K562 (cell line): Measurements from ENCODE around the gene PLAAT4. TPM values are rescaled to one million over a fixed set of nuclear protein-coding genes. Genes with fewer than 3 reads are reported as not detected.

Experiments
- ATAC-seq: fragments of 200-7000 bp; cut with Tn5 transposase; 3 replicates; pipeline ENCODE4 v1.9.1; 2020; ENCODE audit warnings: moderate library complexity
- BruUV-seq: library from RNA; stranded (reverse); fragments of 400-500 nt; replicated peaks from 2 replicates; lab custom pipeline; 2021; lab: Mats Ljungman, UMichigan
- CTCF ChIA-PET: fragments of 300-600 bp; formaldehyde crosslinking; extraction: SDS; loops from one replicate; lab custom pipeline; 2021; ENCODE audit warnings: low intra/inter-chr PET ratio; lab: Yijun Ruan, JAX
- POLR2A ChIA-PET: fragments of 300-600, 350-650 bp; sonication (Branson Sonifier 250); formaldehyde crosslinking; extraction: SDS; loops from one replicate; lab custom pipeline; 2021; ENCODE audit warnings: antibody characterized with exemption, inconsistent platforms; lab: Yijun Ruan, JAX
- DNase-seq, 4 experiments: peaks; one replicate each; pipeline versions ENCODE4 v3.0.0 to v3.0.0-alpha.2; 2011 to 2018; ENCODE audit warnings: low spot score in 3 of 4, mixed read lengths in 3 of 4; ENCODE audit errors: extremely low read depth in 1 of 4
- FAIRE-seq: peaks from 2 replicates; lab custom pipeline; 2011; peaks lifted over from hg19 to GRCh38; lab: Jason Lieb, UNC
- H2AFZ ChIP-seq: 2 replicates; pipeline ENCODE4 v1.6.0; 2011; ENCODE audit warnings: low read depth, low read length, control low read depth, inconsistent platforms
- H3K27ac ChIP-seq: fragments of 200-600 bp; 3 replicates; pipeline ENCODE4 v1.8.0; 2011; ENCODE audit warnings: low read depth, mild to moderate bottlenecking, control low read depth, inconsistent platforms, low read length, moderate library complexity, mixed read lengths; ENCODE audit errors: extremely low read depth
- H3K27me3 ChIP-seq, 2 experiments: fragments of 300-600 bp in 1 of 2; 2 replicates in 1 of 2; 3 replicates in 1 of 2; pipeline versions ENCODE4 v1.6.0 to v1.8.0; 2011; ENCODE audit warnings: inconsistent platforms in 2 of 2, low read length in 2 of 2, mild to moderate bottlenecking in 1 of 2, mixed read lengths in 1 of 2, moderate library complexity in 1 of 2; ENCODE audit not compliant: control insufficient read depth in 2 of 2, insufficient read depth in 2 of 2
- H3K36me3 ChIP-seq: fragments of 300-600 bp; 3 replicates; pipeline ENCODE4 v1.8.0; 2011; ENCODE audit warnings: mild to moderate bottlenecking, low read length, inconsistent platforms; ENCODE audit not compliant: control insufficient read depth, insufficient read depth
- H3K4me1 ChIP-seq, 2 experiments: fragments of 200-600 bp in 1 of 2; replicated peaks in 1 of 2; 2 replicates in 1 of 2; 3 replicates in 1 of 2; pipeline versions ENCODE4 v1.5.1 to v1.8.0; 2011; ENCODE audit warnings: inconsistent platforms in 2 of 2, low read length in 2 of 2, mild to moderate bottlenecking in 1 of 2, mixed read lengths in 1 of 2, moderate library complexity in 1 of 2; ENCODE audit not compliant: control insufficient read depth in 2 of 2, insufficient read depth in 2 of 2
- H3K4me2 ChIP-seq: 2 replicates; pipeline ENCODE4 v1.6.1; 2011; ENCODE audit warnings: low read length, control low read depth, inconsistent platforms, mixed read lengths; ENCODE audit not compliant: insufficient read depth
- H3K4me3 ChIP-seq: fragments of 200-600 bp; sonication (generic), shearing (Covaris generic); 2 replicates; pipeline ENCODE4 v1.5.1; 2016; ENCODE audit warnings: control low read depth, inconsistent platforms
- H3K79me2 ChIP-seq: fragments of 200-600 bp; 3 replicates; pipeline ENCODE4 v1.8.0; 2011; ENCODE audit warnings: low read length, inconsistent platforms; ENCODE audit not compliant: control insufficient read depth, insufficient read depth
- H3K9ac ChIP-seq, 2 experiments: 2 replicates each; pipeline versions ENCODE4 v1.6.0 to v1.6.1; 2011; ENCODE audit warnings: low read depth in 2 of 2, low read length in 2 of 2, control low read depth in 1 of 2, inconsistent platforms in 1 of 2, mild to moderate bottlenecking in 1 of 2, mixed read lengths in 1 of 2; ENCODE audit not compliant: insufficient read depth in 1 of 2
- H3K9me1 ChIP-seq: one replicate; pipeline ENCODE4 v1.6.0; 2011; ENCODE audit warnings: inconsistent platforms, mild to moderate bottlenecking, low read length, moderate library complexity; ENCODE audit not compliant: control insufficient read depth, insufficient read depth
- H3K9me3 ChIP-seq: replicated peaks from 2 replicates; pipeline ENCODE4 v1.5.1; 2011; ENCODE audit warnings: low read depth, low read length, inconsistent platforms; ENCODE audit not compliant: control insufficient read depth, insufficient read depth
- H4K20me1 ChIP-seq: replicated peaks from 2 replicates; pipeline ENCODE4 v1.6.1; 2011; ENCODE audit warnings: low read length, inconsistent platforms, mixed read lengths; ENCODE audit not compliant: control insufficient read depth, insufficient read depth
- FOXA3 ChIP-seq, 2 experiments: fragments of 450-650 bp in 1 of 2; sonication (generic) in 1 of 2; formaldehyde crosslinking; IDR thresholded peaks in 1 of 2; conservative IDR thresholded peaks in 1 of 2; 2 replicates each; pipeline versions ENCODE4 v1.4.0 to v1.8.0; 2020 to 2022; ENCODE audit warnings: mild to moderate bottlenecking in 2 of 2, missing genetic modification reagents in 1 of 2
- SPI1 ChIP-seq: IDR thresholded peaks from 2 replicates; pipeline ENCODE4 v1.6.1; 2011; ENCODE audit warnings: low read depth, low read length, control low read depth, borderline replicate concordance
- ZNF140 ChIP-seq: fragments of 250-450 bp; sonication (Bioruptor Pico); IDR thresholded peaks from 2 replicates; pipeline ENCODE4 v1.8.0; 2021; ENCODE audit warnings: moderate library complexity, mild to moderate bottlenecking, inconsistent platforms
- WGBS: fragments of 100-300 bp; shearing (Covaris generic); methylation state at CpG from one replicate; pipeline ENCODE4 v1.1.6; 2016; ENCODE audit warnings: low coverage, mixed read lengths; ENCODE audit not compliant: insufficient coverage; ENCODE audit errors: missing lambda C conversion rate; 5-methylcytosine and 5-hydroxymethylcytosine counted together
- in situ Hi-C: fragments of 300-500 bp; cut with MboI; formaldehyde crosslinking; loops from 4 replicates; pipeline ENCODE4 v1.15.0; 2018; ENCODE audit warnings: inconsistent platforms, mixed read lengths
- intact Hi-C: fragments of 100-400 bp; cut with micrococcal nuclease; formaldehyde crosslinking; loops from 2 replicates; pipeline ENCODE4 v1.14.2; 2022
- polyA plus RNA-seq, 8 experiments: library from polyadenylated mRNA; depleted of rRNA in 4 of 8; stranded (reverse) in 5 of 8; unstranded in 3 of 8; fragments of >200 nt; fragmentation: Nextera tagmentation in 2 of 8; fragmentation: Illumina TruSeq in 1 of 8; extraction: Ambion mirVana in 2 of 8; extraction: Trizol in 1 of 8; gene quantifications; 2 replicates each; pipeline versions ENCODE4 v1.2.1 to v1.2.3, GENCODE V29; 2011 to 2014; ENCODE audit warnings: inconsistent platforms in 1 of 8, missing spikeins in 1 of 8
- total RNA-seq, 7 experiments: library from RNA; depleted of rRNA in 6 of 7; stranded (reverse); fragments of >200 nt in 6 of 7; fragmentation: Illumina TruSeq in 2 of 7; extraction: Trizol in 2 of 7; gene quantifications; 2 replicates each; pipeline versions ENCODE4 v1.2.1 to v1.2.3, GENCODE V29; 2011 to 2021; ENCODE audit warnings: low replicate concordance in 1 of 7

PLAAT4 gene
- total and polyA plus RNA-seq, 9 of the 15 experiments (the other 6 are each of a cell fraction or from before 2014, with no cell fraction given) = 0.54 to 3.0 (median 1.3) TPM; not detected in 1

GRCh38 chr11:63558459-63559157, 22.0 kb downstream of the PLAAT4 start:
- Histone ChIP-seq H2AFZ (no peak overlapping the region), H3K36me3 (no peaks in the 10 kb centered on the region), H4K20me1 (no peaks in the 10 kb centered on the region), H3K4me3 (no peak overlapping the region), H3K9me1 (no peaks in the 10 kb centered on the region), H3K4me2 (no peak overlapping the region), H3K27me3 (no peaks in the 10 kb centered on the region), H3K4me1 (peaks cover 0 to 17% of the 10 kb centered on the region in 2 experiments; a peak in 4 of 5 replicates), H3K27ac (no peak overlapping the region), H3K79me2 (no peaks in the 10 kb centered on the region), H3K9ac (peak overlapping the region in 1 of 2 experiments; percentile 3; a peak in 1 of 4 replicates), H3K9me3 (no peaks in the 10 kb centered on the region)
- intact Hi-C loops = no loop called here
- no peak for ATAC-seq
- in situ Hi-C loops = no loop called here
- ChIA-PET CTCF (no interaction called here), POLR2A (interaction anchor here (0.8 kb wide), 1 partner anchor 9 kb away, joined by 3 read pairs; no protein-coding TSS in a partner anchor)
- TF ChIP-seq ZNF140 (CRISPR knock-in tag) = no peak
- TF ChIP-seq SPI1 = peak; percentile 49; the same call in 1 of the 2 replicates
- TF ChIP-seq FOXA3 (CRISPR knock-in tag; conservative IDR thresholded peaks at IDR 0.05 in 1 of 2, IDR thresholded peaks at IDR 0.05 in 1 of 2) = peak in 1 of 2 experiments; percentile 60; a peak in 2 of 4 replicates
- no peak for FAIRE-seq
- WGBS = 41% methylated on average over 7 of the region's 7 CpGs
- no peak for DNase-seq
- BruUV-seq = no TSS peak
